HUES64 (cell line): ENCODE data around the gene SYT17.

Experiments used
- H3K27ac ChIP-seq: 2 replicates; pipeline ENCODE4 v1.7.0; 2013; ENCODE audit warnings: low read depth, low read length, inconsistent platforms
- H3K27me3 ChIP-seq: 2 replicates; pipeline ENCODE4 v1.6.1; 2013; ENCODE audit warnings: mild to moderate bottlenecking, low read length; ENCODE audit not compliant: insufficient read depth
- H3K36me3 ChIP-seq: 2 replicates; pipeline ENCODE4 v1.6.1; 2013; ENCODE audit warnings: mild to moderate bottlenecking, low read length; ENCODE audit not compliant: insufficient read depth
- H3K4me1 ChIP-seq: 2 replicates; pipeline ENCODE4 v1.6.1; 2013; ENCODE audit warnings: mild to moderate bottlenecking, low read length, moderate library complexity; ENCODE audit not compliant: insufficient read depth
- H3K4me3 ChIP-seq: 2 replicates; pipeline ENCODE4 v1.5.1; 2013; ENCODE audit warnings: mild to moderate bottlenecking, low read length, moderate library complexity
- H3K9ac ChIP-seq: 2 replicates; pipeline ENCODE4 v1.6.1; 2013; ENCODE audit warnings: mild to moderate bottlenecking, low read depth, low read length
- H3K9me3 ChIP-seq: 2 replicates; pipeline ENCODE4 v1.6.1; 2013; ENCODE audit warnings: low read depth, low read length; ENCODE audit not compliant: insufficient read depth
- WGBS: fragments of 150-250, 120-280 bp; methylation state at CpG from one replicate; pipeline ENCODE4 v1.1.7; 2013; ENCODE audit warnings: missing lambda C conversion rate; 5-methylcytosine and 5-hydroxymethylcytosine counted together

Gene SYT17

DNA sequence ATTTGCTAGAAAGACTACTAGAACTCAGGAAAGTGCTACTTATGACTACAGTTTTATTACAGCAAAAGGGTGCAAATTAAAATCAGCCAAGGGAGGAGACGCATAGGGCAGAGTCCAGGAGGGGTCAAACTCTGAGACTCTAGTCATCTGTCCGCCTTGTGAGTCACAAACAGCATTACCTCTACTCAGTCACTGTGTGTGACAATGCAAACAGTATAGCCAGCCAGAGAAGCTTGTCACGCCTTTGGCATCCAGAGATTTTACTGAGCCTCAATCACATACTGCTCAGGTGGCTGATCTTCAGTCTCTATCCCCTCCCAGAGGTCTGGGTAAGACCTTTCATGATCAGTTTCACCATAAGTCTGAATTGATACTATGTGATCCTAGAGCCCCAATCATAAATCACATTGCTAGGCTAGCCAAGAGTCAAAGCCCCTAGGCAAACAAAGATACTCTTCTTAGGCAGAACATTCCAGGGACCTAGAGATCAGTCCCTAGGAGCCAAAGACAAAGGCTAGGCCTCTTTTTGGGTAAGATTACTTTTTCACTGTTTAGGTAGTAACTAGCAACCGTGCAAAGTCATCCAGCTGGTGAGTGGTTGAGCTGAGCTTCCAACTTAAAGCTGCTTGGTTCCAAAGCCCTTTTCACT is 68.6 kb downstream of the SYT17 start:
- WGBS = 66% methylated on average over 4 of the region's 4 CpGs
- Histone ChIP-seq H3K27ac (no peak overlapping the region), H3K27me3 (no peaks in the 10 kb centered on the region), H3K9me3 (peaks cover 36% of the 10 kb centered on the region), H3K36me3 (no peaks in the 10 kb centered on the region), H3K9ac (no peak overlapping the region), H3K4me1 (no peaks in the 10 kb centered on the region; the same call in 1 of the 2 replicates), H3K4me3 (no peak overlapping the region)

DNA sequence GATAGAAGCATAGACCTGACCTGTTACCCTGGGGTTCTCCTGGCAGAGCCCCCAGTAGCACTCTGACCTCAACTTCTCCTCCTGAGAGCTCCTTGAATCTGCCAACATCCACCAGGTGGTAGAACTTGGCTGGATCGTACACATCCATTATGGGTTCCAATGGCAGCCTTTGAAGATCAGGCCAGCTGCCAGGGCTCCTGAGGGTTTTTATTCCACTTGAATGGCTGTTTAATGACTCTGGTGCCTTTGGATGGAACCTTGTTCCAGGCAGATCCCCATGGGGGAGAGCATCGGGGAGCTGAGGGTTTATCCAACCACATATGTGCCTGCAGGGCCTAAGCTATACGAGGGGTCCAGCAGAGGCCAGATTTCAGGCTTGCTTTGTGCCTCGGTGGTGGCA is 70.4 kb downstream of the SYT17 start:
- H3K9ac ChIP-seq = no peak overlapping the region
- H3K4me3 ChIP-seq = no peak overlapping the region
- no peak overlapping the region for H3K27ac ChIP-seq
- no peaks in the 10 kb centered on the region for H3K27me3 ChIP-seq
- 97% methylated on average over 4 of the region's 4 CpGs for WGBS
- no peaks in the 10 kb centered on the region for H3K36me3 ChIP-seq
- H3K4me1 ChIP-seq = no peaks in the 10 kb centered on the region
- H3K9me3 ChIP-seq = peaks cover 36% of the 10 kb centered on the region

DNA sequence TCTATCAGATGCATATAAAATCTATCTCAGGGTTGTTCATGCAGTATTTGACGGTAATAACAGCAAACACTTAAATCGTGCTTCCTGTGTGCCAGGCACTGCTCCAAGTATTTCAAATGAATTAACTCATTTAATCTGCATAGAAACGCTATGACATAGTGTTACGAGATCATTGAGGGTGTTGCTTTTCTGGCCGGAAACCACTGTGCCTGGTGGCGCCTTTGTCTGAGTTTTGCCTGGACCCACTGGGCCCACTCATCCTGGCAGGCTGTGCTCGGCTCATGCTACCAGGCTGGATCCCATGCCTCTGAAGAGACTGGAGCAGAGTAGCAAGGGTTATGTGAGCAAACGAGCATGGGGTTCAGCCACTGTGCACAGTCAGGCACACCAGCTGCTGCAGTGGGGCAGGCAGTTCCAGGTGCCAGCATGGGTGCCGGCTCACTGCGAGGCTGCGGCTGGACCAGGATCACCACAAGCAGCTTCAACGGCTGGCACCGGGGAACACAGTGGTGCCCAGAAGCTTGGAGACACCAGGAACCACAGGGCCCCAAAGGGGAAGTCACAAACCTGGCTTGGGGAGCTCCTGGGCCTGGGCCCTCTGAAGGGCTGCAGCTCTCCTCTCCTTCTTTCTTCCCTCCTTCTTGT is 71.6 kb downstream of the SYT17 start:
- Histone ChIP-seq H3K4me1 (no peaks in the 10 kb centered on the region), H3K9ac (no peak overlapping the region), H3K9me3 (peaks cover 36% of the 10 kb centered on the region), H3K4me3 (no peak overlapping the region), H3K27me3 (no peaks in the 10 kb centered on the region), H3K27ac (no peak overlapping the region), H3K36me3 (no peaks in the 10 kb centered on the region)
- 95% methylated on average over 13 of the region's 13 CpGs for WGBS

DNA sequence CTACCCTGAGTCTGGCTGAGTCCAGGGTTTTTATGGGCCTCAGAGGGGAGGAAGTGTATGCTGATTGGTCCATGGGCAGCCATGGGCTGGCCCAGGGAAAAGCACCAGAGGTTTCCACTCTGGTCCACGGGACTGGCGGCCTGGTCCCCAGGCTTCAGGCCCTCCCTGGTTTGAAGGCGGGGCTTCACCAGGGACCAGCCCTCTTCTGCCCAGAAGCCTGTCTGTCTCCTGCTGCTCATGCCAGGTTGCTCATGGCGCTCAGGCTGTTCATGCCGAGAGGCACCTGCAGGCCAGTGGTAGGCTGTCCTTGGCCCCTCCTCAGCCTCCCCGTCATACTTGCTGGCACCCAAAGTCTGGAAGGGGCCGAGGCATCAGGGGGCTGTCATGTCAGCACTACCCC is 72.5 kb downstream of the SYT17 start:
- Histone ChIP-seq H3K9ac (no peak overlapping the region), H3K36me3 (no peaks in the 10 kb centered on the region), H3K27ac (no peak overlapping the region), H3K4me1 (no peaks in the 10 kb centered on the region), H3K4me3 (no peak overlapping the region), H3K9me3 (peaks cover 31% of the 10 kb centered on the region), H3K27me3 (no peaks in the 10 kb centered on the region)
- WGBS = 95% methylated on average over 7 of the region's 7 CpGs

DNA sequence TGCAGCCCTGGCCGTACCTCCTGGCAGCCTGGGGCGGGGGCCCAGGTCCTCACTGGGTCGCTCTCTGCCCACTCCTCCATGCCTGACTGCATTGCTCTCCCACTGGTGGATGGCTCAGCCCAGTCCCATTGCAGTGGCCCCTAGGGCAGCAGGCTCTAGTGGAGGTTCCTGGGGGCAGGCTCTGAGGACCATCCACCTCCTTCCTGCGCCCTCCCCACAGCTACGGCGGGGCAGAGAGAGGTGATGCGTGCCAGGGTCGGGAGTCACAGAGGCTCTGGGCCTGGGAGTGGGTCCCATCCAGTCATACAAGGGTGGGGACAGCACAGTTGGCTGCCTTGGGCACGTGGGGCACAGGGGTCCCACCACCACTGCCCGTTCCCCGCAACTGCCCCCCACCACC is 73.5 kb downstream of the SYT17 start:
- H3K36me3 ChIP-seq = no peaks in the 10 kb centered on the region
- peaks cover 21% of the 10 kb centered on the region for H3K9me3 ChIP-seq
- no peak overlapping the region for H3K27ac ChIP-seq
- H3K27me3 ChIP-seq = no peaks in the 10 kb centered on the region
- no peak overlapping the region for H3K4me3 ChIP-seq
- H3K9ac ChIP-seq = no peak overlapping the region
- H3K4me1 ChIP-seq = no peaks in the 10 kb centered on the region
- WGBS = 94% methylated on average over 11 of the region's 11 CpGs

DNA sequence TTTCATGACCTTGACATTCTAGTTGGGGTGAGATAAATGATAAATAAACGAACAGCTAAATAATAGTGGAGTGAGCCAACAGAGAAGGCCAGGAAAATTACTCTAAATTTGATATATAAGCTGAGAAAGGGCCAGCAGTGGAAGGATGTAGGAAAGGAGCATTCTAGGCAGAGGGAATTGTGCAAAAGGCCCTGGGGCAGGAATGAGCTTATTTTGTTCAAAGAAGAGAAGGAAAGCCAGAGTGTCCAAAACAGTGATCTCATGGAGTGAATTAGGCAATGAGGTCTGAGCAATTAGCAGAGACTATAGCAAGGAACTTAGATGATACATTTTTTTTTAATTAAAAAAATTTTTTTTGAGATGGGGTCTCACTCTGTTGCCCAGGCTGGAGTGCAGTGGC is 74.1 kb downstream of the SYT17 start:
- Histone ChIP-seq H3K9me3 (peaks cover 19% of the 10 kb centered on the region), H3K4me3 (no peak overlapping the region), H3K4me1 (no peaks in the 10 kb centered on the region), H3K36me3 (no peaks in the 10 kb centered on the region), H3K9ac (no peak overlapping the region), H3K27me3 (no peaks in the 10 kb centered on the region), H3K27ac (no peak overlapping the region)
- WGBS = 87% methylated on average over 1 of the region's 1 CpG

DNA sequence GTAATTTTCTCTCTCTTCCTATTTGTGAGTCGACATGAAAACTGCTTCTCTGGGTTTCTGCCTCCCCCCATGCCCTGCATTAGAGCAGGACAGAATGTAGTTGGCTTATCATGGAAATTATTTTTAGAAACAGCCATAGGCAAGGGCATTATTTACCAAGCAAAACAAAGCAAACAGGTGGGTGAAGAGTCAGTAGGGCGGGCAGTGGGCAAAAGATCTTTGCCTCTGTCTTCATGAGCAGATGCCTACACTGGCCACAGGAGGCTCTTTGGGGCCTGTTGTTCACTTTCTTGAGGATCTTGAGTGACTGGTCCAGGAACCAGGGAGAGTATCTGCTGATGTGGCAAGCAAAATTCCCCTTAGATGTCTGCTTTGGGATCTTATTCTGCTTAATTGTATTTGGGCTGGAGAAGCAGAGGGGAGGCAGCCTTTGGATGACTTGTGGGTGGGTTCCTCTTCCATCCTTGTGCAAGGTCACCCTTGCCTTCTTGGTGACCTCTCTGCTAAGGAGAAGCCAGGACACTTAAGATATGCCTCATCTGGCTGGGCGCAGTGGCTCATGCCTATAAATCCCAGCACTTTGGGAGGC is 75.0 kb downstream of the SYT17 start:
- 92% methylated on average over 2 of the region's 3 CpGs for WGBS
- H3K9ac ChIP-seq = no peak overlapping the region
- no peaks in the 10 kb centered on the region for H3K36me3 ChIP-seq
- no peaks in the 10 kb centered on the region for H3K4me1 ChIP-seq
- no peaks in the 10 kb centered on the region for H3K27me3 ChIP-seq
- H3K4me3 ChIP-seq = no peak overlapping the region
- 0 out of 2 replicates have a peak, but pooled peaks cover 11% of the 10 kb centered on the region for H3K9me3 ChIP-seq
- no peak overlapping the region for H3K27ac ChIP-seq

DNA sequence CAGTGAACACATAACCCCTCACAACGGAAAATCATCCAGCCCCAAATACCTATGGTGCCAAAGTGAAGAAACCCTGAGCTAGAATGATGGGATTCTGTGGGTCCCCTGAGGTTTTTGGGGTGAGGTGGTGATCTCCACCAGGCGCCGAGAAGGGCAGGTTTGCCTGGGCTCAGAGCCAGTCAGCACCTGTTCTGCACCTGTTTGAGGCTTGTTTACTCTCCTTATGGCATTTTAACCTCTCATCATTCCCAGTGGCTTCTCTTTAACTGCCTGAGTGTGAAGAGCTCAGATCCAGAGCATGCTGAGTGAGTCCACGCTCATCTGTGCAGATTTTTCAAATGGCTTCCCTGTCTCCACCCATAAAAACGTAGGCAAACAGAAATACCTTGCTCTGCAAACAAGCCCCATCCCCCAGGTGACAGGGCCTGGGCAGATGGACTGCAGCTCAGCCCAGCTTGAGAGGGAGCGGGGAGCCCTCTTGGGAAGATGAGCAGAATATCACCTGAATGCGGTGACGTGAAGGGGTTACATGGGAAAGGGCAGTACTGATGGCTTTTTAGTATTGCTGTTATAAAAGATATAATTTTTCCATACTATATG is 77.4 kb downstream of the SYT17 start:
- H3K4me3 ChIP-seq = no peak overlapping the region
- no peaks in the 10 kb centered on the region for H3K36me3 ChIP-seq
- no peaks in the 10 kb centered on the region for H3K4me1 ChIP-seq
- no peak overlapping the region for H3K27ac ChIP-seq
- 0 out of 2 replicates have a peak, but pooled peaks cover 2% of the 10 kb centered on the region for H3K9me3 ChIP-seq
- no peaks in the 10 kb centered on the region for H3K27me3 ChIP-seq
- H3K9ac ChIP-seq = no peak overlapping the region
- WGBS = 91% methylated on average over 7 of the region's 8 CpGs

DNA sequence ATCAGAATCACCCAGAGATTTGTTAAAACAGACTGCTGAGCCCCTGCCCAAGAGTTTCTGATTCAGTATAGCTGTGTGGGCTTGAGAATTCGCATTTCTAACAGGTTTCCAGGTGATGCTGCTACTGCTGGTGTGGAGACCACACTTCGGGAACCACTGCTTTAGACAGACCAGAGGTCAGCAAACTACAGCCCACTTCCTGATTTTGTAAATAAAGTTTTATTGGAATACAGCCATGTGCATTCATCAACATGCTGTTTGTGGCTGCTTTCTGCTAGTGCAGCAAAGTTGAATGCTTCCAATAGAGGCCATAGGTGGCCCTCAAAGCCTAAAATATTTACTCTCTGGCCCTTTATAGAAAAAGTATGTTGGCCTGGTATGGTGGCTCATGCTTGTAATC is 84.9 kb downstream of the SYT17 start:
- Histone ChIP-seq H3K4me1 (peaks cover 13% of the 10 kb centered on the region; the same call in 1 of the 2 replicates), H3K4me3 (no peak overlapping the region), H3K9ac (no peak overlapping the region), H3K27ac (no peak overlapping the region), H3K27me3 (no peaks in the 10 kb centered on the region), H3K9me3 (no peaks in the 10 kb centered on the region), H3K36me3 (no peaks in the 10 kb centered on the region)
- WGBS = 84% methylated on average over 2 of the region's 2 CpGs

DNA sequence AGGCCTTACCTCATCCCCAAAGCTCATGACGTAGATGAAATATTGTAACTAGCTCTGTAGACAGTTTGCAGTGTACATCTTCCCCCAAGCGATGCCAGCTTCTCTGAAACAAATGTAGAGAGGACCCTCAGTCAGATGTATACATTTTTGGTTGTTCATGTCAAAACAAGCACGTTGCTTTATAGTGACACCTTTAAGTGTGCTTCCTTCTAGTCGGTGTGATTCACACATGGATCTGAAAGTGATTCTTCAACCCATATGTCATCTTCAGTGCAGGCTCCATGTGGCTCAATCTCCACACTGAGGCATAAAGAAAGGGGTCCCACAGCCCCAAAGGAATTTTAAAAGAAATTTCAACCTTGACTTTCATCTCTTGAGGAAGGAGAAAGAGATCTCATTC is 86.6 kb downstream of the SYT17 start:
- no peak overlapping the region for H3K27ac ChIP-seq
- H3K4me3 ChIP-seq = no peak overlapping the region
- 90% methylated on average over 4 of the region's 4 CpGs for WGBS
- peaks cover 14% of the 10 kb centered on the region; the same call in 1 of the 2 replicates for H3K4me1 ChIP-seq
- H3K9me3 ChIP-seq = no peaks in the 10 kb centered on the region
- H3K27me3 ChIP-seq = no peaks in the 10 kb centered on the region
- no peaks in the 10 kb centered on the region for H3K36me3 ChIP-seq
- no peak overlapping the region for H3K9ac ChIP-seq

DNA sequence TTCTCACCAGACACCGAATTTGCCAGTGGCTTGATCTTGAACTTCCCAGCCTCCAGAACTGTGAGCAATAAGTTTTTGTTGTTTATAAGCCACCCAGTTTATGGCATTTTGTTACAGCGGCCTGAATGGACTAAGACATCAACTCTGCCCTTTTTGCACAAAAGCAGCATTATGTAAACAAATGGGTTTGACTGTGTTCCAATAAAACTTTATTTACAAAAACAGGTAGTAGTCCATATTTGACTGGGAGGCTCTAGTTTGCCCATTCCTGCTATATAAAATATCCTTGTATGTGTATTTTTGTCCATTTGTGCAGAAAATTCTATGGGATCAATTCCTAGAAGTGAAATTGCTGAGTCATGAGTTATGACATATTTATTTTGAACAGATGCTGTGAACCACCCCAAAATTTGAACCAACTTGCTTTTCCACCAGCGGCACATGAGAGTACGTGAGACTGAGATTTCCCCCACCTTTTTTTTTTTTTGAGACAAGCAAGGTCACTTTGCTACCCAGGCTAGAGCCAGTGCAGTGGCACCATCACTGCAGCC is 96.2 kb downstream of the SYT17 start:
- Histone ChIP-seq H3K27ac (no peak overlapping the region), H3K4me3 (no peak overlapping the region), H3K36me3 (no peaks in the 10 kb centered on the region), H3K9ac (no peak overlapping the region), H3K27me3 (no peaks in the 10 kb centered on the region), H3K4me1 (no peaks in the 10 kb centered on the region; the same call in 1 of the 2 replicates), H3K9me3 (no peaks in the 10 kb centered on the region)
- 48% methylated on average over 4 of the region's 4 CpGs for WGBS
